Endothelial cell of hepatic sinusoid (primary cell): ENCODE measurements around the gene CPNE8.

Experiments used
- in situ Hi-C: cut with HindIII; loops from 2 replicates; pipeline ENCODE4 v1.10.0; 2017; ENCODE audit warnings: low sequenced_read_pairs

Gene CPNE8

GRCh38 chr12:38653650-38654049 is 251.7 kb downstream of the CPNE8 start:
- in situ Hi-C loops, result no loop called here

GRCh38 chr12:38648813-38649212 is 256.6 kb downstream of the CPNE8 start:
- in situ Hi-C loops, result no loop called here

GRCh38 chr12:38646146-38646545 is 259.2 kb downstream of the CPNE8 start:
- in situ Hi-C loops, result no loop called here

- in situ Hi-C loops, result no loop called here
These were observed 265.8 kb downstream of the CPNE8 start for GRCh38 chr12:38639625-38640024.

- in situ Hi-C loops, result no loop called here
These were observed 267.0 kb downstream of the CPNE8 start for GRCh38 chr12:38638401-38638800.

- in situ Hi-C loops, result no loop called here
These were observed 271.9 kb downstream of the CPNE8 start for GRCh38 chr12:38633511-38633910.

- in situ Hi-C loops, result no loop called here
These were observed 276.3 kb downstream of the CPNE8 start for GRCh38 chr12:38629064-38629463.

GRCh38 chr12:38628288-38628687 is 277.1 kb downstream of the CPNE8 start:
- in situ Hi-C loops, result no loop called here

- in situ Hi-C loops, result no loop called here
These were observed 280.1 kb downstream of the CPNE8 start for GRCh38 chr12:38625306-38625705.

GRCh38 chr12:38614171-38614570 is 291.2 kb downstream of the CPNE8 start:
- in situ Hi-C loops, result no loop called here

- in situ Hi-C loops, result no loop called here
These were observed 294.5 kb downstream of the CPNE8 start for GRCh38 chr12:38610808-38611350.

GRCh38 chr12:38607295-38607694 is 298.1 kb downstream of the CPNE8 start:
- in situ Hi-C loops, result no loop called here
